HG03521 (cell line): Measurements from ENCODE around the gene HEXA.

Experiments
- ATAC-seq: cut with Tn5 transposase; IDR thresholded peaks from one replicate; pipeline ENCODE4 v1.9.1; 2021; ENCODE audit warnings: mild to moderate bottlenecking, moderate library complexity; ENCODE audit not compliant: unreplicated experiment

Gene HEXA

DNA sequence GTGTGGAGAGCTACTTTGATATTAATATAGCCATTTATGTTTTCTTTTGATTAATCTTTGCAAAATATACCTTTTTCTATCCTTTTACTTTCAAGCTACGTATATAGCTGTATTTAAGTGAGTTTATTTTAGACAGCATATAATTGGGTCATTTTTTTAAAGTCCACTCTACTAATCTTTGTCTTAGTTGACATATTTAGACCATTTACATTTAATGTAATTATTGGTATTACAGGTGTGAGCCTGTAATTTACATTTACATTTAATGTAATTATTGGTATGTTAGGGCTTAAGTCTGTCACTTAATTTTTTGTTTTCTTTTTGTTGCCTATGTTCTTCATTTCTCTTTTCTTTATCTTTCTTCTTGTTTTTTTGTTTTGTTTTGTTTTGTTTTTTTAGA lies 52.1 kb downstream of the HEXA start:
- no peak for ATAC-seq

DNA sequence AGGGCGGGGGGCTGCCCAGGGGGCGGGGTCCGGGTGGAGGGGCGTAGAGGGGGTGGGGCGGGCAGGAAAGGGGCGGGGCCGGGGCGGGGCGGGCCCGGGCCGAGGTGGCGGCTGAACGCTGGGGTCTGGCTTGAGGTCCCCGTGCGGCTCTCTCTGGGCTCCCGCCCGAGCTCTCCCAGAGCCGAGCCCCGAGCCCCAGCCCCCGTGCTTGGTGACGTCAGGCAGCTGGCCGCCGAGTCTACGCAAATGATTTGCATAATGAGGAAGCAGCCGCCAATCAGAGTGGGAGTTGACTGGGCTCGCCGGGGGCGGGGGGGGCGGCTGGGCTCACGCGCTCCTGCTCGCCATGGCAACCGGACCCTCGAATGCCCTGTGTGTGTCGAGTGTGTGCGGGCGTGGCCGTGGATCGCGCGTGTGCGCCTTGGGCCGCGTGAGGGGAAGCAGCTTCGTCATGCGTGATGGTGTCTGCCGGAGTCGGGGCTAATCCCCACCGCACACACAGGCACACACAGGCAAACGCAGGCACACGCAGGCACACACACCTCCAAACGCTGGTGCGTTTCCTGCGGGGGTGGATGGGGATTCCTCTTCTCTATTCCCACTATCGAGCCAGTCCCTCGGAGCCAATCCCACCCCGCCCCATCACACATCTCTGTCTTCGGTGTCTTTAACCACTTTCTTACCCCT lies 55.7 kb downstream of the HEXA start, which contains the start of gene CELF6:
Gene CELF6, minus strand, starts transcription at position 173 of the 687 bp plus-strand sequence. CDS start 283 bp downstream, outside the sequence.
- peak; percentile 63 for ATAC-seq

GRCh38 chr15:72319360-72319984 lies 56.3 kb downstream of the HEXA start:
- ATAC-seq: peak; percentile 30

DNA sequence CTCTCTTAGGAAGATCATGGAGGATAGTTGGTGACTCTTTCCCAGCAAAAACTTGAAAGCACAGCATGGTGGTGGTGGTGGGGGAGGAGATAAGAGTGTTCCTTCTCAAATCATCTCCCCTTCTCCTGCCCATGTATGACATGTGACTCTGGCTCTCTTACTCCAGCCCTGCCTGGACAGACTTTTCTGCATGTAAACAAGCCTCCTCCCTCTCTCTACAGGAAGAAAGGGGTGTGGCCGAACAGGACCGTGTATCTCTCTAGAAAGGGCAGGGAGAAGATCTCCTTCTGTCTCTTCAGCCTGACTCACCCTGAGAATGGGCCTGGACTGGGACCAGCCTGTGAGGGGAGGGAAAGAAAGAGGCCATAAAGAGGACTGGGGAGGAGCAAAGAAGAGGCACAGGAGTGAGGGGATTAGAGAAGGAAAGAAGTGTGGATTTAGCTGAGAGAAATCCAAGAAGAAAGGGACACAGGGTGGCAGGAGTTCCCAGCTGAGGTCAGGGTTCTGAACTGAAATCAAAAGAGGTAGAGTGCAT lies 57.3 kb downstream of the HEXA start:
- ATAC-seq: no peak

DNA sequence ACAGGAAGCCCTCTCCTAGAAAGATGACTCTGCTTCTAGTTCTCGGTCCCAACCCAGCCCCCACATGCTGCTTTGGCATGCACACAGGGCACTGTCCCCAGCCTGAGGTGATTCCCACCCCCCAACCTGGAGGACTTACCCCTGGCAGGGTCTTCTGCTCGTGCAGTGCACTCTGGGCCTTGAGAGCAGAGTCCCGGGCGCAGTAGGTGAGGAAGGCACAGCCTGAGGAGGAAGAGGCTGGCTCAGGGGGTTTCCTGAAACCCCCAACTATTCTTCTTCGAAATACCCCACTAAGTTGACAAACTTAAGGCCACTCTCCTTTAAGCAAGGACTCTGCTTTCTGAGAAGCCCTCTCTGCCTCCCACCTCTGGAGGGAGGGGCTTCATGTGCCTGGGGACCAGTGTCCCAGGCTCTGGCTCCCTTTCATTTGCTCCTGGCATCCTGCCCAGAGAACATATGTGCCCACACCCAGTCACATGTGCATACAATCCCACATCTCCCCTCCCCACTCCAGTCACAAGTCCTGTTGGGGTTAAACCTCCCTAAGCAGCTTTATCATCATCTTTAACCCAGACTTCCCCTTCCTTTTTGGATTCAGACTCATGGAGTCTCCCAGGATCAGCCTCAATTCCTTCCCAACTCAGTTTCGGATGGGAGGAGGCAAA lies 60.0 kb downstream of the HEXA start:
- ATAC-seq: no peak

DNA sequence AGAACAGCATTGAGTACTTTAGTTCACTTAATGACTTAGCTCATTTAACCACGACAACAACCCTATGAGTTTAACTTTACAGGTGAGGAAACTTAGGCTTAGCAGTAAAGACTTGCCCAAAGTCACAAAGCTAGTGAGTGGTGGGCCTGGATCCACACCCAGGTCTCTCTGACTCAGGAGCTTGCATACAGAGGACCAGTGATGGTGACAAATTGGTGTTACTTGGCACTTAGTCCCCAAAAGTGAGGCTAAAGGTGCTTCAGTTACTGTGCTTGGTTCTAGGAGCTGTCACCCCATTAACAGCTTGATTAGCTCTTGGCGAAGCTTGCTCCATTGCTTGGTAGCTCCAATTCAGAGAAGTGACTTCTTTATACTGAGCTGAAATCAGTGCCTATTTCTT lies 61.9 kb downstream of the HEXA start:
- no peak for ATAC-seq

GRCh38 chr15:72313448-72313840 lies 62.4 kb downstream of the HEXA start:
- no peak for ATAC-seq

GRCh38 chr15:72312605-72313447 lies 63.0 kb downstream of the HEXA start:
- peak; percentile 86 for ATAC-seq

DNA sequence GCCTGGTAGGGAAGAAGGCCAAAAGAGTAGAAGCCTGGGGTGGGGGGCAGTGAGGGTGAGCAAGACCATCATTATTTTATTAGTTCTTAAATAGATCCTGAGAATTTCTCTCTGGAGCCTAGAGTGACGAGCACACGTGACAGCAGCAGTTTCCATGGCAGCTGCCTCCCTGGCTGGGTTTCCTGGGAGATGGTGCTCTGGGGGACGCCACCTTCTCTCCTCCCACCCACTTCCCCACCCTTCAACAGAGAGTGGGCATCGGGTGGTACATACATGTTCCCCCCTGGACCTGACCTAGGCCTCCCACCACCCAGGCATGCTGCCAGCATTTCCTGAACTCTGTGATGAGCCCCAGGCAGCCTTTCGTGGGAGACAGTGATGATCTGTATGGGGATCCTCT lies 68.8 kb downstream of the HEXA start:
- no peak for ATAC-seq

GRCh38 chr15:72306211-72306785 lies 69.5 kb downstream of the HEXA start:
- no peak for ATAC-seq

GRCh38 chr15:72304596-72304995 lies 71.2 kb downstream of the HEXA start:
- ATAC-seq: no peak

DNA sequence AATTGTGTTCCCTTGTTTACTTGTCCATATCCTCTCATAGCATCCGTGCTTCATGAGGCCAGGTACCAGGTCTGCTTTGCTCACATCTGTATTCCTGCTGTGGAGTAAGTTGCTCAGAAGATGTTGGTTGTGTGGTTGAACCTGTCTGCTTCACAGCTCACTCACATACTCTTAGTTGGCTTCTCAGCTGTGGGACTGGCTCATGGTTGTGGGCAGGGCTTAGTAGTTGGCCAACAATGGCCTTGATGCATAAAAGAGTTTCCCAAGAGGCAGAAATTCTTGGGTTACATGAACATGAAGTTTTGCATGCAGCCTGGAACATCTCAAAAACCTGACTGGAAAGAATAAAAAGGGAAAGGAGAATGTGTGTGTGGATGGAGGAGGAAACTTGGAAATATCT lies 72.9 kb downstream of the HEXA start:
- no peak for ATAC-seq
